SK-N-SH treated with all-trans-retinoic acid at 6 μM for 48 hours (cell line): Measurements from ENCODE around the gene SEC24C.

Source experiments
- ATAC-seq: fragments of 200-7000 bp; cut with Tn5 transposase; 3 replicates; pipeline ENCODE4 v1.9.1; 2020; ENCODE audit warnings: mild to moderate bottlenecking, moderate library complexity
- ARNTL ChIP-seq: fragments of 450-650 bp; formaldehyde crosslinking; IDR thresholded peaks from 2 replicates; pipeline ENCODE4 v1.5.0; 2020; ENCODE audit warnings: low read depth, mild to moderate bottlenecking, moderate library complexity, borderline replicate concordance
- ESRRG ChIP-seq: fragments of 250-450 bp; sonication (Bioruptor Pico); IDR thresholded peaks from 2 replicates; pipeline ENCODE4 v1.6.1; 2021; ENCODE audit warnings: mild to moderate bottlenecking
- GLIS3 ChIP-seq: fragments of 250-450 bp; sonication (Bioruptor Pico); IDR thresholded peaks from 2 replicates; pipeline ENCODE4 v1.5.0; 2020; ENCODE audit warnings: mild to moderate bottlenecking, moderate library complexity
- ISL1 ChIP-seq: fragments of 250-450 bp; sonication (Bioruptor Pico); IDR thresholded peaks from 2 replicates; pipeline ENCODE4 v2.1.2; 2022; ENCODE audit warnings: mild to moderate bottlenecking, moderate library complexity
- PATZ1 ChIP-seq: fragments of 250-450 bp; sonication (Bioruptor Pico); IDR thresholded peaks from 2 replicates; pipeline ENCODE4 v1.8.0; 2020; ENCODE audit warnings: mild to moderate bottlenecking, moderate library complexity, borderline replicate concordance
- RARB ChIP-seq: fragments of 250-450 bp; sonication (Bioruptor Pico); IDR thresholded peaks from 2 replicates; pipeline ENCODE4 v1.8.0; 2021; ENCODE audit warnings: mild to moderate bottlenecking, moderate library complexity
- TOX ChIP-seq: fragments of 250-450 bp; sonication (Bioruptor Pico); IDR thresholded peaks from 2 replicates; pipeline ENCODE4 v1.8.0; 2021; ENCODE audit warnings: mild to moderate bottlenecking, moderate library complexity, borderline replicate concordance
- ZFP3 ChIP-seq: fragments of 250-450 bp; sonication (Bioruptor Pico); IDR thresholded peaks from 2 replicates; pipeline ENCODE4 v1.5.0; 2020; ENCODE audit warnings: mild to moderate bottlenecking, moderate library complexity
- ZFP30 ChIP-seq: fragments of 450-650 bp; formaldehyde crosslinking; IDR thresholded peaks from 2 replicates; pipeline ENCODE4 v1.5.0; 2022; ENCODE audit warnings: mild to moderate bottlenecking, moderate library complexity

The SEC24C gene

GRCh38 chr10:73819513-73820093 is 75.4 kb downstream of the SEC24C start:
- ATAC-seq: no peak
- TF ChIP-seq ESRRG (CRISPR knock-in tag) (no peak), ZFP3 (CRISPR knock-in tag) (no peak), TOX (CRISPR knock-in tag) (no peak), ZFP30 (CRISPR knock-in tag) (no peak), ARNTL (CRISPR knock-in tag) (no peak), RARB (no peak), GLIS3 (CRISPR knock-in tag) (no peak), PATZ1 (no peak), ISL1 (no peak)
